ENCODE data around the gene NDUFS3. TPM values are rescaled to one million over a fixed set of nuclear protein-coding genes. Genes with fewer than 3 reads are reported as not detected.

The NDUFS3 gene
- total RNA-seq, 1 donor from 2014 or later: 85.6 TPM

Other genes with a start within 250 kb of the NDUFS3 start
- gene MYBPC3, start 226.4 kb upstream of the NDUFS3 start, total RNA-seq: not detected in 2 replicates
- gene SPI1, start 200.5 kb upstream of the NDUFS3 start, total RNA-seq: not detected in 2 replicates
- 64.5 and 73.5 TPM in 2 replicates for gene SLC39A13, start 170.5 kb upstream of the NDUFS3 start, total RNA-seq
- gene PSMC3, start 152.6 kb upstream of the NDUFS3 start, total RNA-seq: 169 and 319 TPM in 2 replicates
- not detected in 2 replicates for gene RAPSN, start 129.9 kb upstream of the NDUFS3 start, total RNA-seq
- gene CELF1, start 25.9 kb upstream of the NDUFS3 start, total RNA-seq: 64.8 and 71.8 TPM in 2 replicates
- 124 and 170 TPM in 2 replicates for gene PTPMT1, start 13.5 kb upstream of the NDUFS3 start, total RNA-seq
- gene KBTBD4, start 104 bp upstream of the NDUFS3 start, total RNA-seq: 12.3 and 27.2 TPM in 2 replicates
- not detected in 2 replicates for gene FAM180B, start 7.6 kb downstream of the NDUFS3 start, total RNA-seq
- 2.9 and 3.1 TPM in 2 replicates for gene C1QTNF4, start 15.3 kb downstream of the NDUFS3 start, total RNA-seq
- gene MTCH2, start 63.5 kb downstream of the NDUFS3 start, total RNA-seq: 153 and 160 TPM in 2 replicates
- 0.06 and 0.72 TPM in 2 replicates for gene AGBL2, start 136.3 kb downstream of the NDUFS3 start, total RNA-seq
- 31.0 and 63.5 TPM in 2 replicates for gene FNBP4, start 188.3 kb downstream of the NDUFS3 start, total RNA-seq